Measurements from ENCODE around the gene TNS1.

DNA sequence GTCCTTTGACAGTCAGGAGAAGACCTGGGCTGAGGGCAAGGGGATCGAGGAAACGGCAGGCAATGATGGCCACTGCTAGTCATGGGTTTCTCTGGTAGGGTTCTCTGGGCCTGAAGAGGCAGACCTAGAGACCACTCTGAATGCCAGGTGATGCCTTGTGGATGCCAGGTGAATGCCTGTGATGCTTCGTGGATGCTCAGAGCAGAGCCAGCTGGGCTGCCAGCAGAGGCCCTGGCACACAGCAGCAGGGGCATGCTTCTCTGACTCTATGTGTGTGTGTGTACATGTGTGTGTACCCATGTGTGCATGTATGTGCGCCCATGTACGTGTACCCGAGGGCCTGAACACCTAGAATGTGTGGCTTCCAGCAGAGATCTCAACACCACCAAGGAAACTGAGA is 172.0 kb downstream of the TNS1 start:
- TF ChIP-seq CTCF (IDR thresholded peaks at IDR 0.05) (no peak), EZH2phosphoT487 (IDR thresholded peaks at IDR 0.05) (no peak), EZH2 (IDR thresholded peaks at IDR 0.05) (no peak)
